HG03108 (cell line): ENCODE measurements around the gene SEZ6L.

Source experiments
- ATAC-seq: cut with Tn5 transposase; IDR thresholded peaks from one replicate; pipeline ENCODE4 v1.9.1; 2021; ENCODE audit warnings: moderate library complexity; ENCODE audit not compliant: unreplicated experiment

The SEZ6L gene

GRCh38 chr22:26174280-26174679 lies 5.0 kb downstream of the SEZ6L start:
- ATAC-seq: no peak

GRCh38 chr22:26182723-26183122 lies 13.5 kb downstream of the SEZ6L start:
- ATAC-seq: no peak

- ATAC-seq: no peak
Measured at GRCh38 chr22:26185190-26185589, 15.9 kb downstream of the SEZ6L start.

GRCh38 chr22:26188341-26188740 lies 19.1 kb downstream of the SEZ6L start:
- no peak for ATAC-seq

GRCh38 chr22:26194313-26194712 lies 25.1 kb downstream of the SEZ6L start:
- no peak for ATAC-seq

- ATAC-seq: no peak
Measured at GRCh38 chr22:26194877-26195276, 25.6 kb downstream of the SEZ6L start.

- ATAC-seq: no peak
Measured at GRCh38 chr22:26196657-26197056, 27.4 kb downstream of the SEZ6L start.

GRCh38 chr22:26197425-26197824 lies 28.2 kb downstream of the SEZ6L start:
- no peak for ATAC-seq

GRCh38 chr22:26199665-26200064 lies 30.4 kb downstream of the SEZ6L start:
- no peak for ATAC-seq

GRCh38 chr22:26202280-26202924 lies 33.1 kb downstream of the SEZ6L start:
- no peak for ATAC-seq

- no peak for ATAC-seq
Measured at GRCh38 chr22:26205494-26205893, 36.2 kb downstream of the SEZ6L start.

- no peak for ATAC-seq
Measured at GRCh38 chr22:26210334-26210733, 41.1 kb downstream of the SEZ6L start.

- no peak for ATAC-seq
Measured at GRCh38 chr22:26213826-26214225, 44.6 kb downstream of the SEZ6L start.

- ATAC-seq: no peak
Measured at GRCh38 chr22:26214466-26214865, 45.2 kb downstream of the SEZ6L start.

- no peak for ATAC-seq
Measured at GRCh38 chr22:26215736-26216135, 46.5 kb downstream of the SEZ6L start.

- no peak for ATAC-seq
Measured at GRCh38 chr22:26225207-26225606, 55.9 kb downstream of the SEZ6L start.

GRCh38 chr22:26226538-26227297 lies 57.5 kb downstream of the SEZ6L start:
- ATAC-seq: no peak

- ATAC-seq: no peak
Measured at GRCh38 chr22:26229910-26230309, 60.6 kb downstream of the SEZ6L start.

- ATAC-seq: no peak
Measured at GRCh38 chr22:26234296-26234695, 65.0 kb downstream of the SEZ6L start.

- no peak for ATAC-seq
Measured at GRCh38 chr22:26235792-26236487, 66.7 kb downstream of the SEZ6L start.

- ATAC-seq: no peak
Measured at GRCh38 chr22:26236991-26237390, 67.7 kb downstream of the SEZ6L start.

GRCh38 chr22:26238596-26238995 lies 69.3 kb downstream of the SEZ6L start:
- ATAC-seq: no peak
